ENCODE data around the gene CIZ1. TPM values are rescaled to one million over a fixed set of nuclear protein-coding genes. Genes with fewer than 3 reads are reported as not detected.

The CIZ1 gene
- total RNA-seq, 2 donors from 2014 or later, result 55.2 to 94.0 TPM

- no peak for DNase-seq (ENCODE audit: low spot score)
- Histone ChIP-seq H3K36me3 (no peaks in the 10 kb centered on the region), H3K27me3 (replicated peaks; ENCODE audit: insufficient read depth) (no peaks in the 10 kb centered on the region), H3K4me1 (replicated peaks) (peaks cover 8% of the 10 kb centered on the region), H3K4me3 (peak overlapping the region; percentile 39 to 49), H3K27ac (peak overlapping the region in 1 of 2 donors; percentile 4), H3K9me3 (no peaks in the 10 kb centered on the region)
- intact Hi-C loops (cut with DNase I), result no loop called here
- 2% methylated on average over 46 of the region's 67 CpGs for WGBS
- TF ChIP-seq POLR2AphosphoS5 (IDR thresholded peaks at IDR 0.05) (no peak), CTCF (IDR thresholded peaks at IDR 0.05) (no peak), POLR2A (IDR thresholded peaks at IDR 0.05) (no peak)
Measured at GRCh38 chr9:128203707-128204551, 12.6 kb upstream of the CIZ1 start.

GRCh38 chr9:128203024-128203706 lies 11.8 kb upstream of the CIZ1 start, which contains the start of gene DNM1:
DNM1 (plus strand) TSS chr9:128203379; CDS start chr9:128203471, 92 bp downstream.
- peaks cover 8% of the 10 kb centered on the region for H3K4me1 ChIP-seq (replicated peaks)
- peak within 1 kb of the TSS in 1 of 2 donors; percentile 4 for H3K27ac ChIP-seq
- no peaks in the 10 kb centered on the region for H3K9me3 ChIP-seq
- peak; percentile 18 for DNase-seq (ENCODE audit: low spot score)
- peak within 1 kb of the TSS; percentile 39 to 49 for H3K4me3 ChIP-seq
- TF ChIP-seq POLR2A (IDR thresholded peaks at IDR 0.05), result no peak
- TF ChIP-seq CTCF (IDR thresholded peaks at IDR 0.05), result peak; percentile 81 to 98 (median 89)
- intact Hi-C loops (cut with DNase I), result no loop called here
- H3K36me3 ChIP-seq, result no peaks in the 10 kb centered on the region
- H3K27me3 ChIP-seq (replicated peaks; ENCODE audit: insufficient read depth), result no peaks in the 10 kb centered on the region
- WGBS, result 1% methylated on average over 53 of the region's 72 CpGs

GRCh38 chr9:128202648-128203023 lies 11.3 kb upstream of the CIZ1 start:
- 15% methylated on average over 2 of the region's 2 CpGs for WGBS

GRCh38 chr9:128201441-128202369 lies 10.3 kb upstream of the CIZ1 start:
- Histone ChIP-seq H3K36me3 (no peaks in the 10 kb centered on the region), H3K4me3 (no peak overlapping the region), H3K4me1 (replicated peaks) (peaks cover 8% of the 10 kb centered on the region), H3K27ac (no peak overlapping the region), H3K9me3 (no peaks in the 10 kb centered on the region), H3K27me3 (replicated peaks; ENCODE audit: insufficient read depth) (no peaks in the 10 kb centered on the region)
- 84% methylated on average over 13 of the region's 13 CpGs for WGBS
- intact Hi-C loops (cut with DNase I), result no loop called here
- DNase-seq (ENCODE audit: low spot score), result no peak
- TF ChIP-seq POLR2A (IDR thresholded peaks at IDR 0.05), result no peak
- TF ChIP-seq CTCF (IDR thresholded peaks at IDR 0.05), result no peak
- no peak for TF ChIP-seq POLR2AphosphoS5 (IDR thresholded peaks at IDR 0.05)

More at GRCh38 chr9:128202648-128203023, 11.3 kb upstream of the CIZ1 start:
- no peaks in the 10 kb centered on the region for H3K36me3 ChIP-seq
- no peaks in the 10 kb centered on the region for H3K9me3 ChIP-seq
- H3K4me3 ChIP-seq, result peak overlapping the region in 1 of 2 donors; percentile 49
- no peak overlapping the region for H3K27ac ChIP-seq
- no peaks in the 10 kb centered on the region for H3K27me3 ChIP-seq (replicated peaks; ENCODE audit: insufficient read depth)
- intact Hi-C loops (cut with DNase I), result no loop called here
- H3K4me1 ChIP-seq (replicated peaks), result peaks cover 8% of the 10 kb centered on the region
- no peak for TF ChIP-seq CTCF (IDR thresholded peaks at IDR 0.05)
- TF ChIP-seq POLR2A (IDR thresholded peaks at IDR 0.05), result no peak
- no peak for TF ChIP-seq POLR2AphosphoS5 (IDR thresholded peaks at IDR 0.05)
- DNase-seq (ENCODE audit: low spot score), result no peak
